HepG2 (cell line): ENCODE measurements around the gene CA14. TPM values are rescaled to one million over a fixed set of nuclear protein-coding genes. Genes with fewer than 3 reads are reported as not detected.
A peak's percentile ranks its signal among the peaks of the same experiment; 100 is the strongest.

Experiments
- ARNT2 ChIP-seq: sonication (generic); formaldehyde crosslinking; IDR thresholded peaks from 2 replicates; pipeline ENCODE4 v1.8.0; 2022; ENCODE audit warnings: mild to moderate bottlenecking, low read depth, missing genetic modification reagents, moderate library complexity
- ASH2L ChIP-seq: fragments of 300-600, 200-600 bp; sonication (generic); IDR thresholded peaks from 2 replicates; pipeline ENCODE4 v1.7.0; 2017; ENCODE audit warnings: low read depth, mild to moderate bottlenecking, moderate library complexity, mixed read lengths, low read length; ENCODE audit not compliant: insufficient read length
- BCL6 ChIP-seq: IDR thresholded peaks from 2 replicates; pipeline ENCODE4 v1.6.1; 2016; ENCODE audit warnings: missing genetic modification reagents, missing compliant biosample characterization
- CENPX ChIP-seq: sonication (generic); formaldehyde crosslinking; IDR thresholded peaks from 2 replicates; pipeline ENCODE4 v1.9.0; 2021; ENCODE audit warnings: mild to moderate bottlenecking, missing genetic modification reagents, moderate library complexity
- HCFC1 ChIP-seq: fragments of 150-350 bp; IDR thresholded peaks from 2 replicates; pipeline ENCODE4 v1.6.1; 2014; ENCODE audit warnings: low read depth, low read length
- HDAC1 ChIP-seq: sonication (generic); formaldehyde crosslinking; IDR thresholded peaks from 2 replicates; pipeline ENCODE4 v1.5.1; 2020; ENCODE audit warnings: mild to moderate bottlenecking, missing genetic modification reagents
- KLF6 ChIP-seq: IDR thresholded peaks from 2 replicates; pipeline ENCODE4 v1.8.0; 2016; ENCODE audit warnings: missing biosample characterization, missing genetic modification reagents
- MAFG ChIP-seq: sonication (generic); formaldehyde crosslinking; IDR thresholded peaks from 2 replicates; pipeline ENCODE4 v1.5.1; 2020; ENCODE audit warnings: mild to moderate bottlenecking, missing genetic modification reagents
- MED1 ChIP-seq: sonication (generic); formaldehyde crosslinking; IDR thresholded peaks from 2 replicates; pipeline ENCODE4 v1.4.0; 2020; ENCODE audit warnings: missing genetic modification reagents
- PHF5A ChIP-seq: IDR thresholded peaks from one replicate; pipeline ENCODE4 v1.6.1; 2018; ENCODE audit warnings: low read depth, missing genetic modification reagents; ENCODE audit not compliant: unreplicated experiment
- PITX1 ChIP-seq: sonication (generic); formaldehyde crosslinking; IDR thresholded peaks from 2 replicates; pipeline ENCODE4 v1.5.1; 2020; ENCODE audit warnings: mild to moderate bottlenecking, missing genetic modification reagents
- RFX3 ChIP-seq: IDR thresholded peaks from 2 replicates; pipeline ENCODE4 v1.6.1; 2016; ENCODE audit warnings: missing biosample characterization, missing genetic modification reagents
- SMAD9 ChIP-seq: sonication (generic); formaldehyde crosslinking; IDR thresholded peaks from 2 replicates; pipeline ENCODE4 v1.5.1; 2020; ENCODE audit warnings: mild to moderate bottlenecking, missing genetic modification reagents
- SP5 ChIP-seq: IDR thresholded peaks from 2 replicates; pipeline ENCODE4 v1.6.1; 2016; ENCODE audit warnings: low read depth, borderline replicate concordance
- TCF12 ChIP-seq, 2 experiments: fragments of 450-650 bp in 1 of 2; sonication (generic) in 1 of 2; formaldehyde crosslinking in 1 of 2; IDR thresholded peaks; 2 replicates each; pipeline versions ENCODE4 v1.6.1 to v1.8.0; 2017 to 2022; ENCODE audit warnings: antibody characterized with exemption in 1 of 2, mild to moderate bottlenecking in 1 of 2, missing genetic modification reagents in 1 of 2, moderate library complexity in 1 of 2
- ZNF207 ChIP-seq: fragments of 450-650 bp; IDR thresholded peaks from 2 replicates; pipeline ENCODE4 v1.6.1; 2016; ENCODE audit warnings: antibody characterized with exemption, borderline replicate concordance
- ZNF225 ChIP-seq: sonication (generic); formaldehyde crosslinking; IDR thresholded peaks from 2 replicates; pipeline ENCODE4 v1.4.0; 2020; ENCODE audit warnings: mild to moderate bottlenecking, missing genetic modification reagents
- ZNF24 ChIP-seq: fragments of 450-650 bp; IDR thresholded peaks from 2 replicates; pipeline ENCODE4 v1.6.1; 2017; ENCODE audit warnings: antibody characterized with exemption, mild to moderate bottlenecking
- ZNF34 ChIP-seq: sonication (generic); formaldehyde crosslinking; IDR thresholded peaks from 2 replicates; pipeline ENCODE4 v1.4.0; 2020; ENCODE audit warnings: mild to moderate bottlenecking, missing genetic modification reagents, borderline replicate concordance
- ZNF550 ChIP-seq: sonication (generic); formaldehyde crosslinking; IDR thresholded peaks from 2 replicates; pipeline ENCODE4 v1.4.0; 2020; ENCODE audit warnings: mild to moderate bottlenecking, missing genetic modification reagents, borderline replicate concordance
- ZSCAN29 ChIP-seq: sonication (generic); formaldehyde crosslinking; conservative IDR thresholded peaks from 2 replicates; pipeline ENCODE4 v1.4.0; 2020; ENCODE audit warnings: mild to moderate bottlenecking, missing genetic modification reagents
- ZSCAN30 ChIP-seq: sonication (generic); formaldehyde crosslinking; IDR thresholded peaks from 2 replicates; pipeline ENCODE4 v1.5.0; 2020; ENCODE audit warnings: mild to moderate bottlenecking, missing genetic modification reagents
- polyA plus RNA-seq, 8 experiments: library from polyadenylated mRNA; depleted of rRNA in 3 of 8; stranded (reverse) in 7 of 8; unstranded in 1 of 8; fragments of >200 nt; fragmentation: Illumina TruSeq in 4 of 8; extraction: Trizol in 4 of 8; gene quantifications; 2 replicates each; pipeline versions ENCODE4 v1.2.1 to v1.2.3, GENCODE V29; 2011 to 2016; ENCODE audit warnings: low read depth in 4 of 8, missing spikeins in 1 of 8, mixed read lengths in 1 of 8; ENCODE audit not compliant: insufficient read depth in 1 of 8
- total RNA-seq, 5 experiments: library from RNA; depleted of rRNA; stranded (reverse); fragments of >200 nt; fragmentation: Illumina TruSeq; extraction: Trizol; gene quantifications; 2 replicates each; pipeline ENCODE4 v1.2.3, GENCODE V29; 2016; ENCODE audit warnings: low read depth in 1 of 5
- TF ChIP-seq, protein P1 (sequence below): sonication (generic); formaldehyde crosslinking; IDR thresholded peaks from 2 replicates; pipeline ENCODE4 v1.4.0; 2020; ENCODE audit warnings: missing genetic modification reagents
- TF ChIP-seq, protein P2 (sequence below): sonication (generic); formaldehyde crosslinking; IDR thresholded peaks from 2 replicates; pipeline ENCODE4 v1.5.1; 2020; ENCODE audit warnings: mild to moderate bottlenecking, moderate library complexity, missing genetic modification reagents
- TF ChIP-seq, protein P3 (sequence below): IDR thresholded peaks from 2 replicates; pipeline ENCODE4 v1.6.1; 2016; ENCODE audit warnings: mild to moderate bottlenecking

Gene CA14
- total and polyA plus RNA-seq, 2 of the 13 experiments (the other 11 are each of a cell fraction or from before 2014, with no cell fraction given): 2.4 to 8.5 TPM

DNA sequence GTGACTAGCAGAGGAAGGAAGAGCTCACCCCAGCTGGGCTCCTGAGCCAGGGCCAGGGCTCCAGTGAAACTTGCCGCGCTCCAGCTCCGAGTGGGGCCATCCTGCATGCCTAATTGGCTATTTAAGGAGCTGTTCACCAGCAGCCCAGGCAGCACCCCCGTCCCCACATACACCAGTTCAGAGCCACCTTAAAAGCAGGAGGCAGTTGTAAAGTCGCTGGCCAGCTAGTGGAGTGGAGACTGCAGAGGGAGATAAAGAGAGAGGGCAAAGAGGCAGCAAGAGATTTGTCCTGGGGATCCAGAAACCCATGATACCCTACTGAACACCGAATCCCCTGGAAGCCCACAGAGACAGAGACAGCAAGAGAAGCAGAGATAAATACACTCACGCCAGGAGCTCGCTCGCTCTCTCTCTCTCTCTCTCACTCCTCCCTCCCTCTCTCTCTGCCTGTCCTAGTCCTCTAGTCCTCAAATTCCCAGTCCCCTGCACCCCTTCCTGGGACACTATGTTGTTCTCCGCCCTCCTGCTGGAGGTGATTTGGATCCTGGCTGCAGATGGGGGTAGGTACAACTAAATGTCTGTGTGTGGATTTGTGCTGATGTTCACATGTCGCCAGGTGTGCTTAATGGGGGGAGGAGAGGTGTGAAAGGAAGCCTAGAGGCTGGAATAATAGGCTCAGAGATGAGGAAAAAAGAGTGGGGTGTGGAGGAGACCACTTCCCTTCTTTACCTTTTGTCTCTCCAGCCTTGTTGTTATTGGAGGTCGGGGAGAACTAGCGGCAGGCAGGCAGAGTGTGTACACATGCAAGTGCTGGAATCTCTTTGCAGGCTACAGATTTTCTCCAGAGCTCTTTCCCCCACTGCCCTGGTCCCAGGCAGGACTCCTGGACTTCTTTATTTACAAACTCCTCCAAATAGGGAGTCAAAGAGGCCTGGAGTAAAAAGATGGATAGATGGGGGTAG lies at the start of gene CA14 (continued):
- TF ChIP-seq ZSCAN30 (CRISPR knock-in tag) (no peak), MED1 (CRISPR knock-in tag) (no peak), ASH2L (no peak), HCFC1 (no peak), ZSCAN29 (CRISPR knock-in tag) (0 out of 2 replicates have a peak, but pooled peaks have one; percentile 21), SP5 (no peak), ZNF34 (CRISPR knock-in tag) (no peak), MAFG (CRISPR knock-in tag) (no peak), RFX3 (CRISPR knock-in tag) (no peak), TCF12 (IDR thresholded peaks at IDR 0.05) (no peak), TCF12 (CRISPR knock-in tag; IDR thresholded peaks at IDR 0.05) (no peak), ZNF225 (CRISPR knock-in tag) (no peak), PHF5A (CRISPR knock-in tag) (no peak), ZNF24 (no peak), BCL6 (no peak), KLF6 (no peak), SMAD9 (no peak), ARNT2 (CRISPR knock-in tag) (no peak), CENPX (CRISPR knock-in tag) (no peak), PITX1 (CRISPR knock-in tag) (no peak), ZNF550 (CRISPR knock-in tag) (no peak), ZNF207 (no peak), HDAC1 (CRISPR knock-in tag) (no peak; the same call in 1 of the 2 replicates)
- TF ChIP-seq, protein P1, sequence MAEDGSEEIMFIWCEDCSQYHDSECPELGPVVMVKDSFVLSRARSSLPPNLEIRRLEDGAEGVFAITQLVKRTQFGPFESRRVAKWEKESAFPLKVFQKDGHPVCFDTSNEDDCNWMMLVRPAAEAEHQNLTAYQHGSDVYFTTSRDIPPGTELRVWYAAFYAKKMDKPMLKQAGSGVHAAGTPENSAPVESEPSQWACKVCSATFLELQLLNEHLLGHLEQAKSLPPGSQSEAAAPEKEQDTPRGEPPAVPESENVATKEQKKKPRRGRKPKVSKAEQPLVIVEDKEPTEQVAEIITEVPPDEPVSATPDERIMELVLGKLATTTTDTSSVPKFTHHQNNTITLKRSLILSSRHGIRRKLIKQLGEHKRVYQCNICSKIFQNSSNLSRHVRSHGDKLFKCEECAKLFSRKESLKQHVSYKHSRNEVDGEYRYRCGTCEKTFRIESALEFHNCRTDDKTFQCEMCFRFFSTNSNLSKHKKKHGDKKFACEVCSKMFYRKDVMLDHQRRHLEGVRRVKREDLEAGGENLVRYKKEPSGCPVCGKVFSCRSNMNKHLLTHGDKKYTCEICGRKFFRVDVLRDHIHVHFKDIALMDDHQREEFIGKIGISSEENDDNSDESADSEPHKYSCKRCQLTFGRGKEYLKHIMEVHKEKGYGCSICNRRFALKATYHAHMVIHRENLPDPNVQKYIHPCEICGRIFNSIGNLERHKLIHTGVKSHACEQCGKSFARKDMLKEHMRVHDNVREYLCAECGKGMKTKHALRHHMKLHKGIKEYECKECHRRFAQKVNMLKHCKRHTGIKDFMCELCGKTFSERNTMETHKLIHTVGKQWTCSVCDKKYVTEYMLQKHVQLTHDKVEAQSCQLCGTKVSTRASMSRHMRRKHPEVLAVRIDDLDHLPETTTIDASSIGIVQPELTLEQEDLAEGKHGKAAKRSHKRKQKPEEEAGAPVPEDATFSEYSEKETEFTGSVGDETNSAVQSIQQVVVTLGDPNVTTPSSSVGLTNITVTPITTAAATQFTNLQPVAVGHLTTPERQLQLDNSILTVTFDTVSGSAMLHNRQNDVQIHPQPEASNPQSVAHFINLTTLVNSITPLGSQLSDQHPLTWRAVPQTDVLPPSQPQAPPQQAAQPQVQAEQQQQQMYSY (CRISPR knock-in tag): no peak
- TF ChIP-seq, protein P2, sequence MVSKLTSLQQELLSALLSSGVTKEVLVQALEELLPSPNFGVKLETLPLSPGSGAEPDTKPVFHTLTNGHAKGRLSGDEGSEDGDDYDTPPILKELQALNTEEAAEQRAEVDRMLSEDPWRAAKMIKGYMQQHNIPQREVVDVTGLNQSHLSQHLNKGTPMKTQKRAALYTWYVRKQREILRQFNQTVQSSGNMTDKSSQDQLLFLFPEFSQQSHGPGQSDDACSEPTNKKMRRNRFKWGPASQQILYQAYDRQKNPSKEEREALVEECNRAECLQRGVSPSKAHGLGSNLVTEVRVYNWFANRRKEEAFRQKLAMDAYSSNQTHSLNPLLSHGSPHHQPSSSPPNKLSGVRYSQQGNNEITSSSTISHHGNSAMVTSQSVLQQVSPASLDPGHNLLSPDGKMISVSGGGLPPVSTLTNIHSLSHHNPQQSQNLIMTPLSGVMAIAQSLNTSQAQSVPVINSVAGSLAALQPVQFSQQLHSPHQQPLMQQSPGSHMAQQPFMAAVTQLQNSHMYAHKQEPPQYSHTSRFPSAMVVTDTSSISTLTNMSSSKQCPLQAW (CRISPR knock-in tag): no peak
- TF ChIP-seq, protein P3, sequence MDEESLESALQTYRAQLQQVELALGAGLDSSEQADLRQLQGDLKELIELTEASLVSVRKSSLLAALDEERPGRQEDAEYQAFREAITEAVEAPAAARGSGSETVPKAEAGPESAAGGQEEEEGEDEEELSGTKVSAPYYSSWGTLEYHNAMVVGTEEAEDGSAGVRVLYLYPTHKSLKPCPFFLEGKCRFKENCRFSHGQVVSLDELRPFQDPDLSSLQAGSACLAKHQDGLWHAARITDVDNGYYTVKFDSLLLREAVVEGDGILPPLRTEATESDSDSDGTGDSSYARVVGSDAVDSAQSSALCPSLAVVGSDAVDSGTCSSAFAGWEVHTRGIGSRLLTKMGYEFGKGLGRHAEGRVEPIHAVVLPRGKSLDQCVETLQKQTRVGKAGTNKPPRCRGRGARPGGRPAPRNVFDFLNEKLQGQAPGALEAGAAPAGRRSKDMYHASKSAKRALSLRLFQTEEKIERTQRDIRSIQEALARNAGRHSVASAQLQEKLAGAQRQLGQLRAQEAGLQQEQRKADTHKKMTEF (CRISPR knock-in tag): no peak
